Neural cell (in vitro differentiated cells): Measurements from ENCODE around the gene EBF3. TPM values are rescaled to one million over a fixed set of nuclear protein-coding genes. Genes with fewer than 3 reads are reported as not detected.

Experiments
- H2AFZ ChIP-seq: fragments of 200-600, 300-800 bp; sonication (generic), shearing (Covaris generic); 2 replicates; pipeline ENCODE4 v1.6.0; 2014; ENCODE audit warnings: low read depth, mild to moderate bottlenecking, antibody characterized with exemption, low read length, moderate library complexity
- H3F3A ChIP-seq: fragments of 200-600 bp; shearing (Covaris generic); 2 replicates; pipeline ENCODE4 v1.6.1; 2016; ENCODE audit warnings: mild to moderate bottlenecking, moderate library complexity, mixed read lengths, antibody characterized with exemption, low read length; ENCODE audit not compliant: insufficient read depth, poor library complexity, severe bottlenecking
- H3K27ac ChIP-seq: fragments of 200-600, 300-800 bp; sonication (generic), shearing (Covaris generic); 2 replicates; pipeline ENCODE4 v1.5.1; 2014; ENCODE audit warnings: mild to moderate bottlenecking, low read length, moderate library complexity
- H3K27me3 ChIP-seq: fragments of 300-800, 200-600 bp; sonication (generic), shearing (Covaris generic); 2 replicates; pipeline ENCODE4 v1.6.0; 2014; ENCODE audit warnings: mild to moderate bottlenecking, low read depth, low read length, moderate library complexity; ENCODE audit not compliant: insufficient read depth
- H3K36me3 ChIP-seq: fragments of 300-800, 200-600 bp; sonication (generic), shearing (Covaris generic); 2 replicates; pipeline ENCODE4 v1.5.1; 2014; ENCODE audit warnings: mild to moderate bottlenecking, antibody characterized with exemption, low read length, moderate library complexity; ENCODE audit not compliant: insufficient read depth
- H3K4me2 ChIP-seq: fragments of 300-800, 200-600 bp; sonication (generic), shearing (Covaris generic); 2 replicates; pipeline ENCODE4 v1.6.0; 2014; ENCODE audit warnings: mild to moderate bottlenecking, low read length
- H3K4me3 ChIP-seq: fragments of 300-800, 200-600 bp; sonication (generic), shearing (Covaris generic); 2 replicates; pipeline ENCODE4 v1.5.1; 2014; ENCODE audit warnings: mild to moderate bottlenecking, low read length, moderate library complexity
- H3K79me2 ChIP-seq: fragments of 200-600 bp; shearing (Covaris generic); replicated peaks from 2 replicates; pipeline ENCODE4 v1.6.0; 2014; ENCODE audit warnings: mild to moderate bottlenecking, low read length, moderate library complexity; ENCODE audit not compliant: insufficient read depth
- H3K9ac ChIP-seq: fragments of 300-800, 200-600 bp; sonication (generic), shearing (Covaris generic); 2 replicates; pipeline ENCODE4 v1.6.1; 2016; ENCODE audit warnings: mild to moderate bottlenecking, low read length, mixed read lengths
- H3K9me2 ChIP-seq: fragments of 200-600 bp; shearing (Covaris generic); 2 replicates; pipeline ENCODE4 v1.6.1; 2016; ENCODE audit warnings: mild to moderate bottlenecking, low read length, mixed read lengths; ENCODE audit not compliant: insufficient read depth
- H3K9me3 ChIP-seq: fragments of 200-600, 300-800 bp; sonication (generic), shearing (Covaris generic); 2 replicates; pipeline ENCODE4 v1.6.1; 2016; ENCODE audit warnings: mild to moderate bottlenecking, mixed run types, low read length, moderate library complexity, mixed read lengths
- H4K20me1 ChIP-seq: fragments of 200-600 bp; shearing (Covaris generic); 2 replicates; pipeline ENCODE4 v1.6.1; 2016; ENCODE audit warnings: mild to moderate bottlenecking, mixed run types; ENCODE audit not compliant: insufficient read depth
- CTCF ChIP-seq: fragments of 450-650 bp; IDR thresholded peaks from 2 replicates; pipeline ENCODE4 v1.5.1; 2014; ENCODE audit warnings: antibody characterized with exemption, mild to moderate bottlenecking, moderate library complexity; ENCODE audit not compliant: poor library complexity, severe bottlenecking
- EP300 ChIP-seq: fragments of 450-650 bp; conservative IDR thresholded peaks from 2 replicates; pipeline ENCODE4 v1.6.1; 2014; ENCODE audit warnings: antibody characterized with exemption, mild to moderate bottlenecking, moderate library complexity; ENCODE audit not compliant: poor library complexity, severe bottlenecking
- EZH2 ChIP-seq: fragments of 200-600, 300-800 bp; shearing (Covaris generic), sonication (generic); IDR thresholded peaks from 2 replicates; pipeline ENCODE4 v1.6.1; 2014; ENCODE audit warnings: antibody characterized with exemption, low read length, borderline replicate concordance, mild to moderate bottlenecking; ENCODE audit not compliant: insufficient read depth, poor library complexity, severe bottlenecking
- MXI1 ChIP-seq: fragments of 450-650 bp; conservative IDR thresholded peaks from 2 replicates; pipeline ENCODE4 v1.6.1; 2014; ENCODE audit warnings: antibody characterized with exemption, mild to moderate bottlenecking; ENCODE audit not compliant: poor library complexity, severe bottlenecking
- POLR2AphosphoS5 ChIP-seq: IDR thresholded peaks from 2 replicates; pipeline ENCODE4 v1.6.1; 2012
- RAD21 ChIP-seq: fragments of 450-650 bp; conservative IDR thresholded peaks from 2 replicates; pipeline ENCODE4 v1.6.1; 2014; ENCODE audit warnings: antibody characterized with exemption, mild to moderate bottlenecking, moderate library complexity
- SMC3 ChIP-seq: fragments of 450-650 bp; conservative IDR thresholded peaks from 2 replicates; pipeline ENCODE4 v1.6.1; 2014; ENCODE audit warnings: antibody characterized with exemption, mild to moderate bottlenecking, moderate library complexity; ENCODE audit not compliant: poor library complexity
- TAF1 ChIP-seq: IDR thresholded peaks from 2 replicates; pipeline ENCODE4 v1.6.1; 2012; ENCODE audit warnings: low read depth
- polyA plus RNA-seq: library from polyadenylated mRNA; depleted of rRNA; stranded (reverse); fragments of >200 nt; gene quantifications from 2 replicates; pipeline ENCODE4 v1.2.3, GENCODE V29; 2014
- TF ChIP-seq, protein P1 (sequence below): IDR thresholded peaks from 2 replicates; pipeline ENCODE4 v1.6.1; 2012; ENCODE audit warnings: borderline replicate concordance

The EBF3 gene
- polyA plus RNA-seq, 1 donor from 2014 or later, result 0.38 TPM

DNA sequence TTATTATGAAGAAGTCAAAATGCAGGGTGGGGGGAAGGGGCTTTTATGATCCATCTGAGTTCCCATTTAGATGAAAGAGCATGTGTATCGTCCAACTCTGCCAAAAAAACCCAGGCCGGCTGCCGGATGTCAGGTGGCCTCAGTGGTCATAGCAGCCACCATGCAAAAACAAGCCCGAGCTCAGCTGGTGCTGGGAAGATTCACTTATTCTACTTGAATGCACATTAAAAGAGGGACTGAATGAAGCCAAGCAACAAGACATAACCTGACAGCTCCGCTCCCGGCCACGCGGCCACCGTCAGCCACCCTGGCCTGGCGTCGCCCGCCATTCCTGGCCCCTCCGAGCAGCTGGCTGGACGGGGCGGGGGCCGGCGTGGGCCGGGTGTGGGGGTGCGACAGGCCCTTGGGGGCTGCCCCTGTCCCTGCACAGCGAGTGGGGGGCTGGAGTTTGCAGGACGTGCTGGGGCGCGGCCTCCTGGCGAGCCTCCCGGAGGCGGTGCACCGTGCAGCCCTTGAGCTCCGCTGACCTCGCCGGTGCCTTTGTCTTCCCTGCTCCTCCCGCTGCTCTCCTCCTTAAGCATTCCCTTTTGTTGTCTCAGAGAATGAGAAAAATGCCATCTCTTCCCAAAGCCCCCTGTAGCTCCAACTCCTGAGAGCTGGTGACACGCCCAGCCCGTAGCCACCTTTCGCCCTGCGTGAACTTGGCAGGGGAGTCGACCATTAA is 67.8 kb downstream of the EBF3 start:
- Histone ChIP-seq H2AFZ (no peak overlapping the region), H3K9ac (no peak overlapping the region), H4K20me1 (no peaks in the 10 kb centered on the region), H3K79me2 (no peaks in the 10 kb centered on the region), H3K4me2 (no peak overlapping the region), H3K27ac (no peak overlapping the region), H3K9me3 (no peaks in the 10 kb centered on the region), H3F3A (no peaks in the 10 kb centered on the region), H3K9me2 (no peaks in the 10 kb centered on the region), H3K36me3 (no peaks in the 10 kb centered on the region), H3K27me3 (no peaks in the 10 kb centered on the region), H3K4me3 (no peak overlapping the region)
- TF ChIP-seq TAF1, result no peak
- no peak for TF ChIP-seq RAD21
- TF ChIP-seq EZH2, result no peak
- TF ChIP-seq, protein P1, sequence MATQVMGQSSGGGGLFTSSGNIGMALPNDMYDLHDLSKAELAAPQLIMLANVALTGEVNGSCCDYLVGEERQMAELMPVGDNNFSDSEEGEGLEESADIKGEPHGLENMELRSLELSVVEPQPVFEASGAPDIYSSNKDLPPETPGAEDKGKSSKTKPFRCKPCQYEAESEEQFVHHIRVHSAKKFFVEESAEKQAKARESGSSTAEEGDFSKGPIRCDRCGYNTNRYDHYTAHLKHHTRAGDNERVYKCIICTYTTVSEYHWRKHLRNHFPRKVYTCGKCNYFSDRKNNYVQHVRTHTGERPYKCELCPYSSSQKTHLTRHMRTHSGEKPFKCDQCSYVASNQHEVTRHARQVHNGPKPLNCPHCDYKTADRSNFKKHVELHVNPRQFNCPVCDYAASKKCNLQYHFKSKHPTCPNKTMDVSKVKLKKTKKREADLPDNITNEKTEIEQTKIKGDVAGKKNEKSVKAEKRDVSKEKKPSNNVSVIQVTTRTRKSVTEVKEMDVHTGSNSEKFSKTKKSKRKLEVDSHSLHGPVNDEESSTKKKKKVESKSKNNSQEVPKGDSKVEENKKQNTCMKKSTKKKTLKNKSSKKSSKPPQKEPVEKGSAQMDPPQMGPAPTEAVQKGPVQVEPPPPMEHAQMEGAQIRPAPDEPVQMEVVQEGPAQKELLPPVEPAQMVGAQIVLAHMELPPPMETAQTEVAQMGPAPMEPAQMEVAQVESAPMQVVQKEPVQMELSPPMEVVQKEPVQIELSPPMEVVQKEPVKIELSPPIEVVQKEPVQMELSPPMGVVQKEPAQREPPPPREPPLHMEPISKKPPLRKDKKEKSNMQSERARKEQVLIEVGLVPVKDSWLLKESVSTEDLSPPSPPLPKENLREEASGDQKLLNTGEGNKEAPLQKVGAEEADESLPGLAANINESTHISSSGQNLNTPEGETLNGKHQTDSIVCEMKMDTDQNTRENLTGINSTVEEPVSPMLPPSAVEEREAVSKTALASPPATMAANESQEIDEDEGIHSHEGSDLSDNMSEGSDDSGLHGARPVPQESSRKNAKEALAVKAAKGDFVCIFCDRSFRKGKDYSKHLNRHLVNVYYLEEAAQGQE, result no peak
- TF ChIP-seq POLR2AphosphoS5, result no peak
- no peak for TF ChIP-seq SMC3

DNA sequence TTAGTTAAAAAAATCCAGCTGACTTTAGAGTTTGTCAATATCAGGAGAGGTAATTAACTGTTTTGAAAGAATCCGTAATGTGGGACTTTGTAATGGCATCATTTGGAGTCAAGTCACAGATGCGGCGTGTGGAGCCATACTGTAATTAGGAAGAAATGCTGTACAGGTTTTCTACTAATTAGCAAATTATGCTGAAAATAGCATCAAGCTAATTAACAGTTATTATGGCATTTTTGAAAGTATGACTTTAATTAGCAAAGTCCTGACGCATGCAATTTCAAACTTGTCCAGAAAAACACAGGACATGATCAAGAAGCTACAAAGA is 68.3 kb downstream of the EBF3 start:
- no peak for TF ChIP-seq CTCF
- no peak for TF ChIP-seq SMC3
- no peak for TF ChIP-seq MXI1
- TF ChIP-seq, protein P1, result no peak
- no peak for TF ChIP-seq EP300
- TF ChIP-seq POLR2AphosphoS5, result no peak
- TF ChIP-seq EZH2, result no peak
- TF ChIP-seq TAF1, result no peak
- no peak for TF ChIP-seq RAD21
- no peaks in the 10 kb centered on the region for H4K20me1 ChIP-seq
- H3K27me3 ChIP-seq, result no peaks in the 10 kb centered on the region
- H3K9ac ChIP-seq, result no peak overlapping the region
- H3K9me2 ChIP-seq, result no peaks in the 10 kb centered on the region
- no peak overlapping the region for H3K4me2 ChIP-seq
- no peak overlapping the region for H2AFZ ChIP-seq
- no peaks in the 10 kb centered on the region for H3F3A ChIP-seq
- no peak overlapping the region for H3K27ac ChIP-seq
- no peaks in the 10 kb centered on the region for H3K36me3 ChIP-seq
- no peaks in the 10 kb centered on the region for H3K79me2 ChIP-seq
- no peaks in the 10 kb centered on the region for H3K9me3 ChIP-seq
- no peak overlapping the region for H3K4me3 ChIP-seq
